HG03558 (cell line): ENCODE data around the gene BRD7.

ENCODE experiments used
- ATAC-seq: cut with Tn5 transposase; IDR thresholded peaks from one replicate; pipeline ENCODE4 v1.9.1; 2021; ENCODE audit warnings: moderate number of reproducible peaks; ENCODE audit not compliant: unreplicated experiment; ENCODE audit errors: extremely low read depth

BRD7 gene

GRCh38 chr16:50324345-50324744, 44.4 kb downstream of the BRD7 start:
- no peak for ATAC-seq

- no peak for ATAC-seq
Measured at GRCh38 chr16:50323335-50324011, 45.3 kb downstream of the BRD7 start.

- ATAC-seq = no peak
Measured at GRCh38 chr16:50322333-50322732, 46.5 kb downstream of the BRD7 start.

DNA sequence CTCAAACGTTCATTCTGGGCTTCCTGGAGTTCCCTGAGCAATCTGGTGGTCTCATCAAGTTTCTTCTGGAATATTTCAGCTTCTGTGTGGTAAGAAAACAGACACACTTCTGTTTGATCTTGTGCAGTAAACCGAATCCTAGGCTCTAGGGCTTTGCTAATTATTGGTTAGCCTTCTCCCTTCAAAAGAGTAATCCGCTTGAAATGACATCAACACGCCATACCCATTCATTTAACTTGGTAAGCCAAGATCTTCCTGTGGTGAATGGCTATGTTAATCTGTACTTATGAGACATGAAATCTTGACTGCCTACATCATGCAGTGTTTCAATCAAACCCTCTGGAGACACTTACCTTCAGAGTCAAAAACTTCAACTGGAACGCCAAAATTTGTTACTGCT, 48.5 kb downstream of the BRD7 start:
- no peak for ATAC-seq

DNA sequence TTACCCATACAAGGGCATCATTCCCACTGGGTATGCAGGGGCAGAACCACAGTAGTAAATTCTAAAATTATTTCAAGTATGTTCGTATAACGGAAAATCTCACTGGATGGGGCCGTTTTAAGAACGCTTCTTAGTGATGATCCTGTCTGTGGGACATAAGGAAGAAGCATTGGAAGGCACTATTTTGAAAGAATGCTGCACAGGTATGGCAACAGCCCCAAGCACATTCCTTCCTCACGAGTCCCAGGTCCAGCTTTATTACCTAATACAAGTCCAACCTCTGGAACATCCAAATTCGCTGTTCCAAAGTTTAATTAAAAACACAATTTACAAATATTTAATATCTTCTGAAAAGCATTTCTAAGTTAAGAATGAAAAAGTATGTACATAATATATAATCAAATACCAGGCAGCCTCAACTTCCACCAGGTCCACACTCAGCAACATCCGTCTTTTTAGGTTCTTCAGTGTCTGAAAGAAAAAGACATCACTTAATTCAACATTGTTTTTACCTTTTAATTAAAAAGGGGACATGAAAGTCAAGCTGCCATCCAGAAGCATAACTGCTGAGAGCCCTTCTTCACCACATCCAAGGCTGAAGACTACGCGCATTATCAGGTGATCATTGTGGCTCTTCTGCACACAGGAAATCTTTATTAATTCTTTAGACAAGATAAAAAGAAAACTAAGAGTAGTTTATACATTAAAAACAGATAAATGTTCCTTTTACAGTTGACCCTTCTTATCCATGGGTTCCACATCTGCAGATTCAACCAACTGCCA, 49.8 kb downstream of the BRD7 start:
- ATAC-seq = no peak

DNA sequence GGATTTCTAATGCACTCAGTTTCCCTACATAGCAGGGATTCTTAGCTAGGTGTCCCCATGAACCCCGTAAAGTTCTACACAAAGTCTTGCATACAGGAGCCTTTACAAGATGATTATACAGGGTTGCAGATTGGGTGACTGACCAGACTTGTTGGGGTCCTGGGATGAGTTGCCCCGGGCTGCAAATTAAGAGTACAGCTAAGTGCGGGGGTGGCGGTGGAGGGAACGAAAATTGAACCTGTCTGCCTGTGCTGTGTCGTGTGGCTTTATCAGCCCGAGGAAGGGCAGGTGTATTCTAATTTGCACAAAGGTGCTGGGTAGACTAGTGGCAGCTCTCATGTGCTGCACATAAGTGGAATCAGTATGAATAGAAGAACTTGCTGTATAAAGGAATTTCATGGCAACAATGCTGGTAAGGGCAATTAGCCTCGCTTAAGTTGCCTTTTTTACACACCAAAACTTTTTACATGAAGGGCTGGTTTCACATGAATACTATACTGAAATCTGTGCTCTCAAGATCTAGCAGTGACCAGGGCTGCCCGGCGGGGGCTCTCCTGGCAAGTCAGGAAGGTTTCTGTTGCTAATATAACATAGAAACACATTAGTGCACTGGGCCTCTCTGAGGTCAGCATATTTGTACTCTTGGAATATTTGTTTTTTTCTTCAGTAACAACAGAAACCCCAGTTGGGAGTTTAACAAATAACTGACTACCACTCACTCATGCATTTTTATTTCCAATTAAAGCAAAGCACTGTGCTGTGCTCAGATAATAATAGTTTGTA, 51.7 kb downstream of the BRD7 start:
- ATAC-seq = no peak

GRCh38 chr16:50316102-50316847, 52.5 kb downstream of the BRD7 start:
- no peak for ATAC-seq

DNA sequence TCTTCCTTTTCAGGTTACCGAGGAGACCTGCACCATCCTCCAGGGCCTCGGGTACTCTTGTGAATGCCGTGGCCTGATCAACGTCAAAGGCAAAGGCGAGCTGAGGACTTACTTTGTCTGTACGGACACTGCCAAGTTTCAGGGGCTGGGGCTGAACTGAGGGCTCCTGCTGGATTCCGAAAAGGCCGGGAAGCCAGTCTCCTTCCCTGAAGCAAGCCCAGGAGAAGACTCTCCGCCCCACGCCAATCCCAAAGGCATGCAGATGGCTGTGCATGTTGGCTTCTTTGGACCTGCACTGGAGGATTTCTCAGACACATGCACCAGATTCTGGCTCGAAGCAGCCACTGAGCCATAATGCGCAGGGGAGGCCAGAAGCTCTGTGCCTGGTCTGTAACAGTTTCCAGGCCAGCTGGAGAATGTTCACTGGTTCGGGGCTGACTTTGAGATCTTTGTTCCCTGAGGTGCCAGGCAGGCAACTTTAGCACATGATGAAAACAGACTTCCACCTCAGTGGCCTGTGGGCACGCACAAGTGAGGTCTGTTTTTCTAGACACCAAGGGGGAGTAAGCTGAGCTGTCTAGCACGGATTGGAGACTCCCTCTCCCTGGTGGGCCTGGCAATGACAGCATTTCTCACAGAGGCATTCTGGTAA, 53.3 kb downstream of the BRD7 start:
- ATAC-seq = no peak

DNA sequence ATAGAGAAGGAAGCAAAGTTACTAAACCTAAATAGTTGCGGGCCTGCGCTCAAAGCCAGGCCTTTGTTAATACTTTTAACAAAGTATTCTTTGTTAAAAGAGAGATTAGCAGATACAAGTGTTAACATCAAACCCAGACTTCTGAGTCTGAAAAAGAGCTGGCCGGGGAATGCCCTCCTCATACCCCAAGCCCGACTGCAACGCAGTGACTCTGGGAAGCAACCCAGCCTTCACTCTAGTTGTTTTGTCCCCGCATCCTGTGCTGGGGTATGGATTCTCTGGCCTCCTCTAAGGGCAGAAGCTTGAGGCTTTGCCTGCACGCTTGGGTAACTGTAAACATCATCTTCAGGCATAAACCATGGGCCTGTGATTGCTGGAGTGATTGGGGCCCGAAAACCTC, 54.1 kb downstream of the BRD7 start:
- ATAC-seq = no peak

DNA sequence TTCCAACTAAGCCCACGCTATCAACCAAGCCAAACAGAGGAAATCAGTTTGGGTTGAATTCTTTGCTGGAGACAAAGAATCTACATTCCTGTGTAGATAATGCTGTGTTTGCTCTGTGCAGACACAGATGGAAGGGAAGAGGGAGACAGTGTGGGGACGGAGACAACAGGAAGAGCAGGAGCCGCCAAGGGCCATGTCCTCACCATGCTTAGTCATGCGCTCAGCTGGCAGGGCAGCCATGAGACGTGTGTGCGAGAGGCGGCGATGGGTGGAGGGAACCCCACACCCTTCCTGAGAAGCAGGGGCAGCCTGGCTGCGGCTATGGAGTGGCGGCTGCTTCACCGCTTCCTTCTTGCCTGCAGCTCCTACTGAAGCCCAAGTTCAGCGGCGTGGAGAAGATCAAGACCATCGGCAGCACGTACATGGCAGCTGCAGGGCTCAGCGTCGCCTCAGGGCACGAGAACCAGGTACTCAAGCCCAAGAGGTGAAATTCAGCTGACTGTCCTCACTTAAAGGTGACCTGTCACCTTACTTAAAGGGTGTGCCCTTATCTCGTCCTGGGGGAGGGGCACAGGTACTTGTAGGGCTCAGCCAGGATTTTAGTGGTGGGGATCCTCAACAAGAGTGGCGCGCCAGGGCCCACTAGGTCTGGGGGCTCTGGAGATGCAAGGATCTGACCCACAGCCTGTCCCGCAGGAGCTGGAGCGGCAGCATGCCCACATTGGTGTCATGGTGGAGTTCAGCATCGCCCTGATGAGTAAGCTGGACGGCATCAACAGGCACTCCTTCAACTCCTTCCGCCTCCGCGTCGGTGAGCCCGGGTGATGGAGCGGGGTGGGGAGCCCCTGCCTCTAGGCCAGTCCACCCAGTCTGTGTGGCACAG, 55.0 kb downstream of the BRD7 start:
- ATAC-seq = no peak

- no peak for ATAC-seq
Measured at GRCh38 chr16:50311891-50312501, 56.8 kb downstream of the BRD7 start.

- ATAC-seq = no peak
Measured at GRCh38 chr16:50311134-50311528, 57.7 kb downstream of the BRD7 start.

- ATAC-seq = no peak
Measured at GRCh38 chr16:50310308-50311133, 58.3 kb downstream of the BRD7 start.

GRCh38 chr16:50309527-50310307, 59.1 kb downstream of the BRD7 start:
- no peak for ATAC-seq

DNA sequence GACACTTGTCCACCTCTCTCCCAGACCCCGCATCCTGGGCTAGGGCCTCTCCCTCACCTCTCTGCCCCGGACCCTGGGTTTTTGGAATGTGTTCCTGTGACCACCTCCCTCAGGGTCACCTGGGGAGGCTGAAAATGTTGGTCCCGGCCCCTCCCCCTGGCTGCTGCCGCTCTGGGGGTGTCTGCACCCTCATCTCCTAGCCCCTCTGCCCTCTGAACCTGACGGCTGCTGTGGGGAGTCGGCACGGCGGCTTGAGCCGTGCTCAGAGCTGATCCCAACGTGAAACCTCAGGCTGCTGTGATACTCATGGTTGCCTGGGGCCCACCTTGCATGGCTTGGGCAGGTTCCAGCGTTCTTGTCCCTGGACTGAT, 59.6 kb downstream of the BRD7 start:
- ATAC-seq = no peak

- no peak for ATAC-seq
Measured at GRCh38 chr16:50308237-50308965, 60.4 kb downstream of the BRD7 start.
